Activated naive CD4-positive, alpha-beta T cell (primary cell): ENCODE results near the gene TRIP10.

Experiments used
- DNase-seq, 4 experiments: peaks; one replicate each; lab custom pipeline; 2025; lab: John Stamatoyannopoulos, UW

TRIP10 gene

GRCh38 chr19:6728346-6728745 is 11.1 kb upstream of the TRIP10 start:
- DNase-seq = no peak

- DNase-seq = no peak
Measured at GRCh38 chr19:6729573-6730152, 9.8 kb upstream of the TRIP10 start.

GRCh38 chr19:6730153-6730804 is 9.2 kb upstream of the TRIP10 start:
- DNase-seq = no peak

- no peak for DNase-seq
Measured at GRCh38 chr19:6730941-6731670, 8.4 kb upstream of the TRIP10 start.

- no peak for DNase-seq
Measured at GRCh38 chr19:6731822-6732221, 7.7 kb upstream of the TRIP10 start.

GRCh38 chr19:6732803-6733337 is 6.6 kb upstream of the TRIP10 start:
- no peak for DNase-seq

GRCh38 chr19:6733338-6734095 is 6.0 kb upstream of the TRIP10 start:
- no peak for DNase-seq

GRCh38 chr19:6734096-6734696 is 5.3 kb upstream of the TRIP10 start:
- DNase-seq = no peak

- DNase-seq = no peak
Measured at GRCh38 chr19:6735181-6735911, 4.1 kb upstream of the TRIP10 start.

- peak in 3 of 4 experiments; percentile 13 to 47 (median 29) for DNase-seq
Measured at GRCh38 chr19:6736169-6736916, 3.1 kb upstream of the TRIP10 start.

GRCh38 chr19:6736917-6737283 is 2.6 kb upstream of the TRIP10 start:
- peak in 1 of 4 experiments; percentile 44 for DNase-seq

GRCh38 chr19:6737284-6737872 is 2.1 kb upstream of the TRIP10 start, which contains the start of gene GPR108:
Gene GPR108, minus strand, starts transcription at chr19:6737580. Its CDS starts 4 bp downstream, at chr19:6737576.
- peak; percentile 91 to 98 (median 96) for DNase-seq

- DNase-seq = peak in 3 of 4 experiments; percentile 38 to 66 (median 51)
Measured at GRCh38 chr19:6737873-6738786, 1.4 kb upstream of the TRIP10 start.

- peak in 1 of 4 experiments; percentile 34 for DNase-seq
Measured at GRCh38 chr19:6738787-6739389, 592 bp upstream of the TRIP10 start.

- no peak for DNase-seq
Measured at GRCh38 chr19:6739883-6740588, 556 bp downstream of the TRIP10 start.

GRCh38 chr19:6740589-6741343 is 1.3 kb downstream of the TRIP10 start:
- DNase-seq = peak in 1 of 4 experiments; percentile 13

- no peak for DNase-seq
Measured at GRCh38 chr19:6743066-6743465, 3.6 kb downstream of the TRIP10 start.
